Thymus (tissue), 11 donors: Measurements from ENCODE around the gene BLCAP. TPM values are rescaled to one million over a fixed set of nuclear protein-coding genes. Genes with fewer than 3 reads are reported as not detected.

Source experiments
- DNase-seq, 9 donors: peaks; one replicate each; pipeline ENCODE4 v3.0.0-alpha.2; 2013; ENCODE audit warnings: low spot score in 9 of 9, low read depth in 6 of 9, missing footprints in 1 of 9
- H3K27ac ChIP-seq, 2 donors: one replicate each; pipeline ENCODE4 v1.5.1; 2013; ENCODE audit warnings: control low read depth in 1 of 2, low read depth in 1 of 2, low read length in 1 of 2, mild to moderate bottlenecking in 1 of 2, moderate library complexity in 1 of 2
- H3K27me3 ChIP-seq, 2 donors: one replicate each; pipeline ENCODE4 v1.5.1; 2013; ENCODE audit warnings: low read length in 1 of 2; ENCODE audit not compliant: control insufficient read depth in 2 of 2, insufficient read depth in 1 of 2
- H3K36me3 ChIP-seq, 2 donors: one replicate each; pipeline ENCODE4 v1.5.1; 2013; ENCODE audit warnings: low read length in 1 of 2, mild to moderate bottlenecking in 1 of 2, moderate library complexity in 1 of 2; ENCODE audit not compliant: control insufficient read depth in 2 of 2, insufficient read depth in 2 of 2
- H3K4me1 ChIP-seq, 2 donors: one replicate each; pipeline ENCODE4 v1.5.1; 2013; ENCODE audit warnings: low read length in 2 of 2; ENCODE audit not compliant: control insufficient read depth in 2 of 2, insufficient read depth in 2 of 2
- H3K4me3 ChIP-seq, 2 donors: one replicate each; pipeline ENCODE4 v1.5.1; 2013; ENCODE audit warnings: low read length in 2 of 2, control low read depth in 1 of 2, mild to moderate bottlenecking in 1 of 2
- H3K9me3 ChIP-seq, 2 donors: one replicate each; pipeline ENCODE4 v1.5.1; 2013; ENCODE audit warnings: low read length in 1 of 2, mild to moderate bottlenecking in 1 of 2; ENCODE audit not compliant: control insufficient read depth in 2 of 2, insufficient read depth in 1 of 2
- WGBS: extraction: QIAGEN DNeasy Blood & Tissue Kit; methylation state at CpG from one replicate; pipeline ENCODE4 v1.1.7; 2013; 5-methylcytosine and 5-hydroxymethylcytosine counted together
- polyA plus RNA-seq: library from polyadenylated mRNA; stranded (reverse); fragments of 200-250 nt; gene quantifications from one replicate; pipeline ENCODE4 v1.2.3, GENCODE V29; 2013
- total RNA-seq: library from RNA; stranded (reverse); fragments of 120-200 nt; gene quantifications from one replicate; pipeline ENCODE4 v1.2.4, GENCODE V29; 2013
- donor health status: healthy.

Gene BLCAP
- total and polyA plus RNA-seq, 2 donors, result 28.4 to 95.9 TPM

DNA sequence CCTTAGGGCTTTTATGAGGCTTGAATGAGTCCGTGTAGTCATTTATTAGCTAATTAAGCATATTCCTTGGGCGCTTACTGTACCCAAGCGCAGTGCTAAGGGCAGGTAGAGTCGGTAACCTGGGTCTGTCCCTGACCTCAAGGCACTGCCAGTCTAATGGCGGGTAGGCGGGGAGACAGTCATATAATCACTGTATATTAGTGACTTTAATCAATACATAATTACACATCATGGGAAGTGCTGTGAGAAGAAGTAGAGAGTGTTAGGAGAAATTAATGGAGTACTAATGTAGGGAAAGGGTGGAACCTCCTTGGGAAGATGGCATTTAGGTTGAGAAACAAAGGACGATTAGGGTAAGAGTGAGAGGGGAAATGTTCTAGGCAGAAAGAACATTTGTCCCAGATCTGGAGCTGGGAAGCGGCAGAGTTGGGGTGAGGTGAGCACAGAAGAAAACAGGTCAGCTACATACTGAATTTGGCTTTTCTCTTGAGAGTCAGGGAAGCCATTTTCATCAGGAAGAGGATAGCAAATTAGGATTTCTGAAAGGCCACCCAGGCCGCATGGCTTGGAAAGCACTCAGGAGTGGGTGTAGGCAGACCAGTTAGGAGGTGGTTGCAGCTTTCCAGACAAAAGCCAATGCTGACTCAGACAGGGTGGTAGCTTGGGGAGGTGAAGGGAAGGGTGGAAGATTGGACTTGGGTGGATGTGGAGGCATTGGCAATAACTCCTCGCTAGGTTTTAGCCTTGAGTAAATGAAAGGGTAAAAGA lies 954 bp upstream of the BLCAP start:
- H3K27ac ChIP-seq, result no peak overlapping the region
- peaks cover 9 to 29% of the 10 kb centered on the region in 2 donors for H3K4me1 ChIP-seq
- no peaks in the 10 kb centered on the region for H3K9me3 ChIP-seq
- 55% methylated on average over 10 of the region's 10 CpGs for WGBS
- peaks cover 0 to 2% of the 10 kb centered on the region in 2 donors for H3K27me3 ChIP-seq
- peak overlapping the region; percentile 66 to 99 for H3K4me3 ChIP-seq
- no peaks in the 10 kb centered on the region for H3K36me3 ChIP-seq
- DNase-seq, result no peak

DNA sequence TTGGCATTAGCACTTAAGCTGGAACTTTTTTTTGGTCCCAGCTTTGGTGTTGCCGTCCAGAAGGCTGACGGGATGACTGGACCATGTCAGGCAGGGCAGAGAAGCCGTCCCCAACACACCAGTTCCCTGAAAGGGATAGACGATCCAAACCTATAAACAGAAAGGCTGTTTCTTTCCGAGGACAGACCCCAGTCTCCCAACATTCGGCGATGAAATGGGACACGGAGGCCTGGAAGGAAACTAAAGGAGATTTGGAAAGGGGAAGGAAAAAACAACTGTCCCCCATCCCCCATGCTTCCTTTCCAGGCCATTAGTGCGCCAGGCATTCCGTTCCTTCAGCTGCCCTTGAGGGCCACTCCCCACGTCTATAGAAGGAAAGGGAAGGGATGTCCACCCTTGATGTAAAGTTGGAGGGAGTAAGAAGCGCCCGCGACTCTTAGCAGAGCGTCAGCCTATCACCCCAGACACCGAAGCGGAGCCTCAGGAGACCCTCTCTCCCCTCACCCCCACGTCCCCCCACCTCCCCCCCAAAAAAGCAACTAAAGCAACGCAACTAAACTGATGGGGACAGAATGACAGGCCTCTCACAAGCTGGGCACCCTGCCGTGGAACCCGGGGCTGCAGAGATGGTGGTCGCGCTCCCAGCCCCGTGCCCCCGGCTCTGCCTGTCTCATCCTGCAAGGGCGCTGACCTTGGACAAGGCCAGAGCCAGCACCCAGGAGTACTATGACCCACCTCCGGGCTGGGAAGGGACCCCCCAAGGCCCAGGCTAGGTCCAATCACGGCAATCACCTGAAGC lies 638 bp downstream of the BLCAP start:
- DNase-seq, result peak in 1 of 9 donors; percentile 11
- WGBS, result 4% methylated on average over 28 of the region's 28 CpGs
- H3K4me3 ChIP-seq, result peak overlapping the region; percentile 66 to 99
- H3K27me3 ChIP-seq, result peaks cover 0 to 12% of the 10 kb centered on the region in 2 donors
- H3K27ac ChIP-seq, result peak overlapping the region; percentile 47 to 96
- no peaks in the 10 kb centered on the region for H3K36me3 ChIP-seq
- no peaks in the 10 kb centered on the region for H3K9me3 ChIP-seq
- H3K4me1 ChIP-seq, result peaks cover 9 to 31% of the 10 kb centered on the region in 2 donors

DNA sequence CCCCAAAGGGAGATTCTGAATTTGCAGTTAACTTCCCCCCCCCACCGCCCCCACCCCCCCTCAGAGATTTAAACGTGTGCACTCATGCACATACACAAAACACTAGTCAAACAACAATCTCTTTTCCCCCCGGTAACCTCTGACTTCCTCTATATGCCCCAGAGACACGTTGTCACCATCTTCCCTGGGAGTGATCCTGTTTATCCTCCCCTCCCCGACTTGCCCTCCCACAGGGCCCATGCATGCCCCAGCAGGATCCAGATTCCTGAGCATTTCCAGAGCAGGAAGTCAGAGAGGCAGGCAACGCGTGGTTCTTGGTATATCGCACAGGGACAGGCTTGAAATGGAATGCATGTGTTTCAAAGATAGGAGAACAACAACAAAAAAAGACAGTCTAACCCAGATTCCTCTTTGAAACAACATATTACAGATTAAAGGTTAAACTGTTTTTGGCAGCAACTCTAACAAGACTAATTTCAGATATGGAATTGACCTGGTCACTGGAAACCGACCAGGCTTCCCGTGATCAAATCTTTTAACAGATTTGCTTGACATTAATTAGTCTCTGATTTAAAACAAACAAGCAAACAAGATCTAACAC lies 1.3 kb downstream of the BLCAP start:
- H3K4me1 ChIP-seq, result peaks cover 9 to 33% of the 10 kb centered on the region in 2 donors
- peak in 1 of 9 donors; percentile 28 for DNase-seq
- H3K36me3 ChIP-seq, result no peaks in the 10 kb centered on the region
- peaks cover 2 to 3% of the 10 kb centered on the region in 2 donors for H3K9me3 ChIP-seq
- peaks cover 0 to 17% of the 10 kb centered on the region in 2 donors for H3K27me3 ChIP-seq
- peak overlapping the region; percentile 66 to 99 for H3K4me3 ChIP-seq
- 22% methylated on average over 10 of the region's 10 CpGs for WGBS
- H3K27ac ChIP-seq, result peak overlapping the region in 1 of 2 donors; percentile 26

DNA sequence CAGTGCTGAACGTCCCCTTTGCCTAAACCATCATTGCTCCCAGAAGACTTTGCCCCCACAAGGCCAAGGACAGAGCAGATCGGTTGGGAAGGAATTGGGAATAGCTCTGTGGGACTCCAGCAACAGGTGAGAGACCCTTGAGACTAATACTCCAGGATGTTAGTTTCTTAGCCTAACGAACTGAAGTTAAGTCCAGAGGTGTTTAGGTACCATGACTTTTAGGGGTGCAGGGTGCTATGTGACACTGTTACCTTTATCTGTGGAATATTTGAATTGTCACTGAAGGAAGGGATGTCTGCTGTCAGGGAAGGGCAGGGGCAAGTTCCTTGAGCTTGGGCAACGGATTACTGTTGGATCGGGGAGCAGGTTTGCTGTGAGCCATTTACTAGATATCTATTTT lies 1.9 kb downstream of the BLCAP start:
- DNase-seq, result no peak
- Histone ChIP-seq H3K27ac (no peak overlapping the region), H3K36me3 (no peaks in the 10 kb centered on the region), H3K27me3 (peaks cover 0 to 22% of the 10 kb centered on the region in 2 donors), H3K4me3 (peak overlapping the region in 1 of 2 donors; percentile 66), H3K9me3 (peaks cover 5 to 8% of the 10 kb centered on the region in 2 donors), H3K4me1 (peaks cover 9 to 38% of the 10 kb centered on the region in 2 donors)
- WGBS, result 94% methylated on average over 5 of the region's 5 CpGs

DNA sequence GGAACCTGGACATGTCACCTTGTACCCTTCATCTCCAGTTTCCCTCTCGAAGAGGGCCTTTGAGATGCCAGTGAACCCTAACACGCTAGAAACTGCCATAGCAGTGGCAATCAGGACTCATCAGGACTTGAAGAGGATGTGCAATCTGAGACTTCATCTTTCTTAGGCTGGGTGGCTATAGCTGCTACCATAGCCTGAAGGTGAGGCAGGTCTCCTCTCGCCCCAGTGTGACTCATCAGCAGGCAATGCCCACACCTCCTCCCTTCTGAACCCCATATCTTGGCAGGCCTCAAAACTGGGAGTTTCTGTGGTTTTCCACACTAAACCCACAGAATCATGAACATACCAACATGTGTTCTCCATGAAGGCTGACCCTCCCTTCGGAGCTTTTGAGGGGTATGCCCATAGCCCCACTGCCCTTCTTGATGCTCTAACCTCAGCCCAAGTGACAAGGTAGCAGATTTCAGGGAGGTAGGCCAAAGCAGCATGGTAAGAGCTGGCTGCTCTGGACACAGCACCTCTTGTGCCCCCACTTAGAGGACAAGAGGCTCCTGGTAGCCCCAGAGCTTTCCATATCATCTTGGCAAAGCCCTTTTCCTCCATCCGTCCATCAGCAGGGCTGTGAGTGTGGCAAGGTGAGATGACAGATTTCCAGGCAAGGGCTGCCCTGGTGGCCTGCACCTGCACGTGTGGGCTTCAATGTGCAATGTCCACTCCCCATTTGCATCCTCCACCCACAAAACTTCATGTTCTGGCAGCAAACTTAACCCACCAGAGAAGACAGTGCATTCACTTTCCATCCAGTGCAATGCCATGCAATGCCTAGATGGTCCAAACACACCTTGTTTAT lies 2.6 kb downstream of the BLCAP start:
- peaks cover 0 to 29% of the 10 kb centered on the region in 2 donors for H3K27me3 ChIP-seq
- DNase-seq, result no peak
- no peaks in the 10 kb centered on the region for H3K36me3 ChIP-seq
- no peak overlapping the region for H3K4me3 ChIP-seq
- peaks cover 6 to 15% of the 10 kb centered on the region in 2 donors for H3K9me3 ChIP-seq
- peak overlapping the region in 1 of 2 donors; percentile 38 for H3K27ac ChIP-seq
- WGBS, result 73% methylated on average over 6 of the region's 6 CpGs
- H3K4me1 ChIP-seq, result peaks cover 9 to 38% of the 10 kb centered on the region in 2 donors

DNA sequence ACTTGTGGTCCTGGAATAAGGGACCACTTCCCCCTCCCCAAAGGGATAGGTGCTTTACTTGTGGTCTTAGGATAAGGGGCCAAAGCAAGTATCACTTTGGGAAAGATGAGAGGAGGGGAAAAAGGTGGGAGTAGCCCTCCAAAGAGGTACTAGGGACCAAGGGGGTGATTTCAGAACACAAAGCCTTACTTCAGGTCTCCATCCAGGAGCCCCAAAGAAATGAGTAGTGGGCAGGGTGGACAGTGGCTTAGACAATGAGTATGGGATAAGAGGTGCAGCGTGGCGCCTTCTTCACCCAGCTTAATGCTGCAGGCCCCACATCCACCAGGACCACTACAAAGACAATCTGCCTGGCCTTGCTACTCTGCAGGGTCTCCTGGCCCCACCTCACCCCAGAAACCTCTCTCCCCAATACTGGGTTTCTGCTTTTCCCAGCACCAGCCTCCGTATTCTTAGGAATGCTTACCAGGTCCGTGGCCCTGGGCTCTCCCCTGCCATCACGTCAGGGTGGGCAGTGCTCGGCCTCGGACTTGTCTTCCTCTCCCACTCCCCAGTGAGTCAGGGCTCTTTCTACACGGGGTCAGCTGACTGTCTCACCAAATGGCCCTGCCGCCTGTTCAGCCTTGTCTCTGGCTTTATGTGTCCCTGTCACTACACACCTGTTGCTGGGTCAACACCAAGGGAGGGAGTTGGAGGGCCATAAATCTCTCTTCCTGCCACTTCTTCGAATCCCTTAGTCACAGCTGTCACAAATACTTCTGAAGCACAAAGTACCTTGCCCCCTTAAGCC lies 3.6 kb downstream of the BLCAP start:
- H3K27ac ChIP-seq, result no peak overlapping the region
- peaks cover 0 to 37% of the 10 kb centered on the region in 2 donors for H3K27me3 ChIP-seq
- H3K36me3 ChIP-seq, result no peaks in the 10 kb centered on the region
- H3K4me1 ChIP-seq, result peaks cover 9 to 38% of the 10 kb centered on the region in 2 donors
- no peak overlapping the region for H3K4me3 ChIP-seq
- H3K9me3 ChIP-seq, result peaks cover 6 to 15% of the 10 kb centered on the region in 2 donors
- DNase-seq, result no peak
- 82% methylated on average over 10 of the region's 10 CpGs for WGBS

DNA sequence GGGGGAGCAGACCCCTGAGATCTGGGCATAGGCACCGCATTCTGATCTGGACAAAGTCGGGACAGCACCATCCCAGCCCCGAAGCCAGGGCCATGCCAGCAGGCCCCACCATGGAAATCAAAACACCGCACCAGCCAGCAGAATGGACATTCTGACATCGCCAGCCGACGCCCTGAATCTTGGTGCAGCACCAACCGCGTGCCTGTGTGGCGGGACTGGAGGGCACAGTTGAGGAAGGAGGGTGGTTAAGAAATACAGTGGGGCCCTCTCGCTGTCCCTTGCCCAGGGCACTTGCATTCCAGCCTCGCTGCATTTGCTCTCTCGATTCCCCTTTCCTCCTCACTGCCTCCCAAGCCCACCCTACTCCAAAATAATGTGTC lies 4.7 kb downstream of the BLCAP start:
- peaks cover 3 to 31% of the 10 kb centered on the region in 2 donors for H3K4me1 ChIP-seq
- no peak for DNase-seq
- WGBS, result 98% methylated on average over 13 of the region's 13 CpGs
- H3K9me3 ChIP-seq, result peaks cover 6 to 15% of the 10 kb centered on the region in 2 donors
- peaks cover 3 to 7% of the 10 kb centered on the region in 2 donors for H3K36me3 ChIP-seq
- no peak overlapping the region for H3K4me3 ChIP-seq
- H3K27me3 ChIP-seq, result peaks cover 0 to 37% of the 10 kb centered on the region in 2 donors
- H3K27ac ChIP-seq, result no peak overlapping the region
